HepG2 (cell line): Measurements from ENCODE around the gene KDM3B. TPM values are rescaled to one million over a fixed set of nuclear protein-coding genes. Genes with fewer than 3 reads are reported as not detected.

Experiments
- ARHGAP35 ChIP-seq: sonication (generic); formaldehyde crosslinking; IDR thresholded peaks from 2 replicates; pipeline ENCODE4 v1.9.0; 2022; ENCODE audit warnings: mild to moderate bottlenecking, inconsistent platforms, moderate library complexity, missing genetic modification reagents, borderline replicate concordance
- BORCS8-MEF2B ChIP-seq: sonication (generic); formaldehyde crosslinking; IDR thresholded peaks from 2 replicates; pipeline ENCODE4 v1.8.0; 2022; ENCODE audit warnings: mild to moderate bottlenecking, missing genetic modification reagents
- CCDC6 ChIP-seq: sonication (generic); formaldehyde crosslinking; IDR thresholded peaks from 2 replicates; pipeline ENCODE4 v1.8.1; 2022; ENCODE audit warnings: mild to moderate bottlenecking, missing genetic modification reagents, moderate library complexity
- CHCHD3 ChIP-seq: sonication (generic); formaldehyde crosslinking; IDR thresholded peaks from 2 replicates; pipeline ENCODE4 v1.8.0; 2022; ENCODE audit warnings: mild to moderate bottlenecking, missing genetic modification reagents, moderate library complexity
- ETV5 ChIP-seq: IDR thresholded peaks from 2 replicates; pipeline ENCODE4 v1.6.1; 2018; ENCODE audit warnings: missing biosample characterization, missing genetic modification reagents, inconsistent platforms, borderline replicate concordance
- FOXK2 ChIP-seq: fragments of 450-650 bp; IDR thresholded peaks from 2 replicates; pipeline ENCODE4 v1.6.1; 2016
- HDAC1 ChIP-seq: sonication (generic); formaldehyde crosslinking; IDR thresholded peaks from 2 replicates; pipeline ENCODE4 v1.5.1; 2020; ENCODE audit warnings: mild to moderate bottlenecking, missing genetic modification reagents
- HOXA5 ChIP-seq: sonication (generic); formaldehyde crosslinking; IDR thresholded peaks from 2 replicates; pipeline ENCODE4 v1.4.0; 2020; ENCODE audit warnings: missing genetic modification reagents
- HOXA7 ChIP-seq: sonication (generic); formaldehyde crosslinking; IDR thresholded peaks from 2 replicates; pipeline ENCODE4 v1.8.1; 2022; ENCODE audit warnings: mild to moderate bottlenecking, missing genetic modification reagents, moderate library complexity
- IRF9 ChIP-seq: sonication (generic); formaldehyde crosslinking; IDR thresholded peaks from 2 replicates; pipeline ENCODE4 v1.8.0; 2022; ENCODE audit warnings: missing genetic modification reagents, mild to moderate bottlenecking, borderline replicate concordance
- JUND ChIP-seq: sonication (generic); formaldehyde crosslinking; IDR thresholded peaks from 2 replicates; pipeline ENCODE4 v1.8.0; 2022; ENCODE audit warnings: mild to moderate bottlenecking, missing genetic modification reagents
- KLF6 ChIP-seq: IDR thresholded peaks from 2 replicates; pipeline ENCODE4 v1.8.0; 2016; ENCODE audit warnings: missing biosample characterization, missing genetic modification reagents
- MXD3 ChIP-seq: IDR thresholded peaks from 2 replicates; pipeline ENCODE4 v1.6.1; 2016; ENCODE audit warnings: mild to moderate bottlenecking, missing biosample characterization, missing genetic modification reagents
- SNAPC4 ChIP-seq: sonication (generic); formaldehyde crosslinking; IDR thresholded peaks from 2 replicates; pipeline ENCODE4 v1.4.0; 2020; ENCODE audit warnings: mild to moderate bottlenecking, missing genetic modification reagents
- SPEN ChIP-seq: sonication (generic); formaldehyde crosslinking; IDR thresholded peaks from 2 replicates; pipeline ENCODE4 v1.5.1; 2020; ENCODE audit warnings: low read depth, mild to moderate bottlenecking, missing genetic modification reagents
- TCF7L2 ChIP-seq: IDR thresholded peaks from 2 replicates; pipeline ENCODE4 v1.6.1; 2011; ENCODE audit warnings: mild to moderate bottlenecking, low read depth, low read length, moderate library complexity
- ZBTB46 ChIP-seq: sonication (generic); formaldehyde crosslinking; IDR thresholded peaks from 2 replicates; pipeline ENCODE4 v1.4.0; 2020; ENCODE audit warnings: mild to moderate bottlenecking, missing genetic modification reagents, borderline replicate concordance
- ZNF24 ChIP-seq: fragments of 450-650 bp; IDR thresholded peaks from 2 replicates; pipeline ENCODE4 v1.6.1; 2017; ENCODE audit warnings: antibody characterized with exemption, mild to moderate bottlenecking
- ZNF563 ChIP-seq: sonication (generic); formaldehyde crosslinking; IDR thresholded peaks from 2 replicates; pipeline ENCODE4 v1.8.0; 2022; ENCODE audit warnings: mild to moderate bottlenecking, moderate library complexity, missing genetic modification reagents
- ZSCAN12 ChIP-seq: sonication (generic); formaldehyde crosslinking; IDR thresholded peaks from 2 replicates; pipeline ENCODE4 v1.9.0; 2021; ENCODE audit warnings: mild to moderate bottlenecking, missing genetic modification reagents
- polyA plus RNA-seq, 8 experiments: library from polyadenylated mRNA; depleted of rRNA in 3 of 8; stranded (reverse) in 7 of 8; unstranded in 1 of 8; fragments of >200 nt; fragmentation: Illumina TruSeq in 4 of 8; extraction: Trizol in 4 of 8; gene quantifications; 2 replicates each; pipeline versions ENCODE4 v1.2.1 to v1.2.3, GENCODE V29; 2011 to 2016; ENCODE audit warnings: low read depth in 4 of 8, missing spikeins in 1 of 8, mixed read lengths in 1 of 8; ENCODE audit not compliant: insufficient read depth in 1 of 8
- total RNA-seq, 5 experiments: library from RNA; depleted of rRNA; stranded (reverse); fragments of >200 nt; fragmentation: Illumina TruSeq; extraction: Trizol; gene quantifications; 2 replicates each; pipeline ENCODE4 v1.2.3, GENCODE V29; 2016; ENCODE audit warnings: low read depth in 1 of 5

Gene KDM3B
- total and polyA plus RNA-seq, 2 of the 13 experiments (the other 11 are each of a cell fraction or from before 2014, with no cell fraction given), result 19.7 to 34.3 TPM

- no peak for TF ChIP-seq ZBTB46
- peak; percentile 95 for TF ChIP-seq HDAC1 (CRISPR knock-in tag)
- peak; percentile 60; the same call in 1 of the 2 replicates for TF ChIP-seq CCDC6 (CRISPR knock-in tag)
- no peak; the same call in 1 of the 2 replicates for TF ChIP-seq CHCHD3 (CRISPR knock-in tag)
- TF ChIP-seq HOXA7, result no peak
- TF ChIP-seq ZSCAN12 (CRISPR knock-in tag), result no peak
- TF ChIP-seq ZNF24, result no peak
- no peak; the same call in 1 of the 2 replicates for TF ChIP-seq JUND
- peak; percentile 38; the same call in 1 of the 2 replicates for TF ChIP-seq SPEN (CRISPR knock-in tag)
- no peak for TF ChIP-seq ETV5 (CRISPR knock-in tag)
- no peak for TF ChIP-seq ARHGAP35 (CRISPR knock-in tag)
- TF ChIP-seq TCF7L2, result no peak
- no peak for TF ChIP-seq SNAPC4
- TF ChIP-seq MXD3 (CRISPR knock-in tag), result no peak
- peak; percentile 95 for TF ChIP-seq BORCS8-MEF2B (CRISPR knock-in tag)
- no peak for TF ChIP-seq KLF6
- peak; percentile 94 for TF ChIP-seq FOXK2
- TF ChIP-seq ZNF563 (CRISPR knock-in tag), result no peak
- TF ChIP-seq HOXA5 (CRISPR knock-in tag), result peak; percentile 90
- peak; percentile 24; the same call in 1 of the 2 replicates for TF ChIP-seq IRF9 (CRISPR knock-in tag)
Measured at GRCh38 chr5:138331449-138332368, 20.8 kb upstream of the KDM3B start, which contains the start of gene CDC25C (continued).
